ENCODE data around the gene NPRL2. TPM values are rescaled to one million over a fixed set of nuclear protein-coding genes. Genes with fewer than 3 reads are reported as not detected.

NPRL2 gene
- total and polyA plus RNA-seq, 9 of the 15 experiments (the other 6 are each of a cell fraction or from before 2014, with no cell fraction given), result 17.4 to 40.4 (median 24.4) TPM

DNA sequence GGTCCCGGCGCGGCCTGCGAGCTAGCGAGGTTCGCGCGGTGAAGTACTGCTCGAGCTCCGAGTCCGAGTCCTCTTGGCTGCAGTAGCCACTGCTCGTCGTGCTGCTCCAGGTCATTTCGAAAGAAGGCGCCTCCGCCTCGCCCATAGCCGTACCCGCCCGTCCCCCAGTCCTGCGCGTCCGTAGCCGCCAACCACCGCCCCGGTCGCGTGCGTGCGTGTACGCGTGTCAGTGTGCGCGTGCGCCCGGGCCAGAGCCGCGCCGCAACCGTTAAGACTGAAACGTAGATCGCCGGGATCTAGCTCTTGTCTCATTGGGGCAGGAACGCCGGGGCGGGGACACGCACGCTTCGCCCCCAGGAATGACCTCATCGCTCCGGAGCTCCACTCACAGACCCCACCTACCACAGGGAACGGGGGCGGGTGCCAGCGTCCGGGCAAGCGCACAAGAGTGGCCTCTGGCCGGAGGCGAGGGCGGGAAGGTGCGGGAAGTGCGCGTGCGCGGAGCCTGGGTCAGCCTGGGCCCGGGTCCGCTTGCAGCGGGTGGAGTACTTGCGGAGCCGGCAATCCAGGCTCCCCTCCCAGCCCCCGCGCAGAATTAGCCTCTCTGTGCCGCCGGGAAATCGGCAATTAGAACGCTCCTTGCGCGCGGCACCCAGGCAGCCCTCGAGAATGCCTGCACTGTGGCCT lies 13.3 kb downstream of the NPRL2 start (continued):
- no peak for TF ChIP-seq DNMT1 (IDR thresholded peaks at IDR 0.05)
- TF ChIP-seq MTA2 (IDR thresholded peaks at IDR 0.05; ENCODE audit: low read depth), result no peak
- TF ChIP-seq, protein P1, sequence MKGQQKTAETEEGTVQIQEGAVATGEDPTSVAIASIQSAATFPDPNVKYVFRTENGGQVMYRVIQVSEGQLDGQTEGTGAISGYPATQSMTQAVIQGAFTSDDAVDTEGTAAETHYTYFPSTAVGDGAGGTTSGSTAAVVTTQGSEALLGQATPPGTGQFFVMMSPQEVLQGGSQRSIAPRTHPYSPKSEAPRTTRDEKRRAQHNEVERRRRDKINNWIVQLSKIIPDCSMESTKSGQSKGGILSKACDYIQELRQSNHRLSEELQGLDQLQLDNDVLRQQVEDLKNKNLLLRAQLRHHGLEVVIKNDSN (CRISPR knock-in tag; IDR thresholded peaks at IDR 0.05), result no peak
- TF ChIP-seq, protein P2, sequence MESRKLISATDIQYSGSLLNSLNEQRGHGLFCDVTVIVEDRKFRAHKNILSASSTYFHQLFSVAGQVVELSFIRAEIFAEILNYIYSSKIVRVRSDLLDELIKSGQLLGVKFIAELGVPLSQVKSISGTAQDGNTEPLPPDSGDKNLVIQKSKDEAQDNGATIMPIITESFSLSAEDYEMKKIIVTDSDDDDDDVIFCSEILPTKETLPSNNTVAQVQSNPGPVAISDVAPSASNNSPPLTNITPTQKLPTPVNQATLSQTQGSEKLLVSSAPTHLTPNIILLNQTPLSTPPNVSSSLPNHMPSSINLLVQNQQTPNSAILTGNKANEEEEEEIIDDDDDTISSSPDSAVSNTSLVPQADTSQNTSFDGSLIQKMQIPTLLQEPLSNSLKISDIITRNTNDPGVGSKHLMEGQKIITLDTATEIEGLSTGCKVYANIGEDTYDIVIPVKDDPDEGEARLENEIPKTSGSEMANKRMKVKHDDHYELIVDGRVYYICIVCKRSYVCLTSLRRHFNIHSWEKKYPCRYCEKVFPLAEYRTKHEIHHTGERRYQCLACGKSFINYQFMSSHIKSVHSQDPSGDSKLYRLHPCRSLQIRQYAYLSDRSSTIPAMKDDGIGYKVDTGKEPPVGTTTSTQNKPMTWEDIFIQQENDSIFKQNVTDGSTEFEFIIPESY (CRISPR knock-in tag; IDR thresholded peaks at IDR 0.05), result no peak; the same call in 1 of the 2 replicates
- TF ChIP-seq MAFG (tag; conservative IDR thresholded peaks at IDR 0.05), result no peak
- TF ChIP-seq BRD9 (IDR thresholded peaks at IDR 0.05; ENCODE audit: low read depth, partially characterized antibody), result no peak
- no peak for TF ChIP-seq ZNF764 (CRISPR knock-in tag; IDR thresholded peaks at IDR 0.05; ENCODE audit: low read depth)
- no peak for TF ChIP-seq CHD2 (IDR thresholded peaks at IDR 0.05; ENCODE audit: low read depth, low read length)
- no peak for TF ChIP-seq NCOA6 (IDR thresholded peaks at IDR 0.05)
- TF ChIP-seq ZNF561 (CRISPR knock-in tag; conservative IDR thresholded peaks at IDR 0.05), result no peak
- 0 out of 2 replicates have a peak, but pooled peaks have one; percentile 2 for TF ChIP-seq ZBTB1 (CRISPR knock-in tag; IDR thresholded peaks at IDR 0.05; ENCODE audit: borderline replicate concordance, low read depth)
- TF ChIP-seq, protein P3, sequence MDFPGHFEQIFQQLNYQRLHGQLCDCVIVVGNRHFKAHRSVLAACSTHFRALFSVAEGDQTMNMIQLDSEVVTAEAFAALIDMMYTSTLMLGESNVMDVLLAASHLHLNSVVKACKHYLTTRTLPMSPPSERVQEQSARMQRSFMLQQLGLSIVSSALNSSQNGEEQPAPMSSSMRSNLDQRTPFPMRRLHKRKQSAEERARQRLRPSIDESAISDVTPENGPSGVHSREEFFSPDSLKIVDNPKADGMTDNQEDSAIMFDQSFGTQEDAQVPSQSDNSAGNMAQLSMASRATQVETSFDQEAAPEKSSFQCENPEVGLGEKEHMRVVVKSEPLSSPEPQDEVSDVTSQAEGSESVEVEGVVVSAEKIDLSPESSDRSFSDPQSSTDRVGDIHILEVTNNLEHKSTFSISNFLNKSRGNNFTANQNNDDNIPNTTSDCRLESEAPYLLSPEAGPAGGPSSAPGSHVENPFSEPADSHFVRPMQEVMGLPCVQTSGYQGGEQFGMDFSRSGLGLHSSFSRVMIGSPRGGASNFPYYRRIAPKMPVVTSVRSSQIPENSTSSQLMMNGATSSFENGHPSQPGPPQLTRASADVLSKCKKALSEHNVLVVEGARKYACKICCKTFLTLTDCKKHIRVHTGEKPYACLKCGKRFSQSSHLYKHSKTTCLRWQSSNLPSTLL (IDR thresholded peaks at IDR 0.05), result 0 out of 2 replicates have a peak, but pooled peaks have one; percentile 16
- TF ChIP-seq, protein P4, sequence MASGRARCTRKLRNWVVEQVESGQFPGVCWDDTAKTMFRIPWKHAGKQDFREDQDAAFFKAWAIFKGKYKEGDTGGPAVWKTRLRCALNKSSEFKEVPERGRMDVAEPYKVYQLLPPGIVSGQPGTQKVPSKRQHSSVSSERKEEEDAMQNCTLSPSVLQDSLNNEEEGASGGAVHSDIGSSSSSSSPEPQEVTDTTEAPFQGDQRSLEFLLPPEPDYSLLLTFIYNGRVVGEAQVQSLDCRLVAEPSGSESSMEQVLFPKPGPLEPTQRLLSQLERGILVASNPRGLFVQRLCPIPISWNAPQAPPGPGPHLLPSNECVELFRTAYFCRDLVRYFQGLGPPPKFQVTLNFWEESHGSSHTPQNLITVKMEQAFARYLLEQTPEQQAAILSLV (tag; IDR thresholded peaks at IDR 0.05), result no peak
- TF ChIP-seq, protein P5, sequence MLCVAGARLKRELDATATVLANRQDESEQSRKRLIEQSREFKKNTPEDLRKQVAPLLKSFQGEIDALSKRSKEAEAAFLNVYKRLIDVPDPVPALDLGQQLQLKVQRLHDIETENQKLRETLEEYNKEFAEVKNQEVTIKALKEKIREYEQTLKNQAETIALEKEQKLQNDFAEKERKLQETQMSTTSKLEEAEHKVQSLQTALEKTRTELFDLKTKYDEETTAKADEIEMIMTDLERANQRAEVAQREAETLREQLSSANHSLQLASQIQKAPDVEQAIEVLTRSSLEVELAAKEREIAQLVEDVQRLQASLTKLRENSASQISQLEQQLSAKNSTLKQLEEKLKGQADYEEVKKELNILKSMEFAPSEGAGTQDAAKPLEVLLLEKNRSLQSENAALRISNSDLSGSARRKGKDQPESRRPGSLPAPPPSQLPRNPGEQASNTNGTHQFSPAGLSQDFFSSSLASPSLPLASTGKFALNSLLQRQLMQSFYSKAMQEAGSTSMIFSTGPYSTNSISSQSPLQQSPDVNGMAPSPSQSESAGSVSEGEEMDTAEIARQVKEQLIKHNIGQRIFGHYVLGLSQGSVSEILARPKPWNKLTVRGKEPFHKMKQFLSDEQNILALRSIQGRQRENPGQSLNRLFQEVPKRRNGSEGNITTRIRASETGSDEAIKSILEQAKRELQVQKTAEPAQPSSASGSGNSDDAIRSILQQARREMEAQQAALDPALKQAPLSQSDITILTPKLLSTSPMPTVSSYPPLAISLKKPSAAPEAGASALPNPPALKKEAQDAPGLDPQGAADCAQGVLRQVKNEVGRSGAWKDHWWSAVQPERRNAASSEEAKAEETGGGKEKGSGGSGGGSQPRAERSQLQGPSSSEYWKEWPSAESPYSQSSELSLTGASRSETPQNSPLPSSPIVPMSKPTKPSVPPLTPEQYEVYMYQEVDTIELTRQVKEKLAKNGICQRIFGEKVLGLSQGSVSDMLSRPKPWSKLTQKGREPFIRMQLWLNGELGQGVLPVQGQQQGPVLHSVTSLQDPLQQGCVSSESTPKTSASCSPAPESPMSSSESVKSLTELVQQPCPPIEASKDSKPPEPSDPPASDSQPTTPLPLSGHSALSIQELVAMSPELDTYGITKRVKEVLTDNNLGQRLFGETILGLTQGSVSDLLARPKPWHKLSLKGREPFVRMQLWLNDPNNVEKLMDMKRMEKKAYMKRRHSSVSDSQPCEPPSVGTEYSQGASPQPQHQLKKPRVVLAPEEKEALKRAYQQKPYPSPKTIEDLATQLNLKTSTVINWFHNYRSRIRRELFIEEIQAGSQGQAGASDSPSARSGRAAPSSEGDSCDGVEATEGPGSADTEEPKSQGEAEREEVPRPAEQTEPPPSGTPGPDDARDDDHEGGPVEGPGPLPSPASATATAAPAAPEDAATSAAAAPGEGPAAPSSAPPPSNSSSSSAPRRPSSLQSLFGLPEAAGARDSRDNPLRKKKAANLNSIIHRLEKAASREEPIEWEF (CRISPR knock-in tag; IDR thresholded peaks at IDR 0.05), result no peak
- TF ChIP-seq FIP1L1 (IDR thresholded peaks at IDR 0.05; ENCODE audit: low read depth, low read length, poor library complexity, severe bottlenecking), result no peak

Data from K562 (cell line).